HEK293 (cell line): ENCODE results near the gene SNX21.

ENCODE experiments used
- CTCF ChIA-PET: fragments of 350-600 bp; formaldehyde crosslinking; extraction: SDS; loops from one replicate; lab custom pipeline; 2021; ENCODE audit warnings: antibody characterized with exemption; lab: Yijun Ruan, JAX
- POLR2A ChIA-PET: fragments of 300-600 bp; formaldehyde crosslinking; extraction: SDS; loops from one replicate; lab custom pipeline; 2020; ENCODE audit warnings: antibody characterized with exemption, inconsistent platforms; lab: Yijun Ruan, JAX
- H3K27ac ChIP-seq: fragments of 200-500 bp; sonication (Bioruptor generic); 2 replicates; pipeline ENCODE4 v1.5.1; 2014; ENCODE audit warnings: low read depth, low read length, control low read depth, inconsistent platforms; ENCODE audit errors: extremely low read depth
- H3K36me3 ChIP-seq, 2 experiments: fragments of 200-500 bp in 1 of 2; sonication (Bioruptor generic) in 1 of 2; 1 replicate in 1 of 2; 2 replicates in 1 of 2; pipeline ENCODE4 v1.5.1; 2014 to 2017; ENCODE audit warnings: inconsistent platforms in 2 of 2, low read length in 2 of 2; ENCODE audit not compliant: control insufficient read depth in 2 of 2, insufficient read depth in 1 of 2
- H3K4me1 ChIP-seq: fragments of 200-500 bp; sonication (Bioruptor generic); 2 replicates; pipeline ENCODE4 v1.5.1; 2014; ENCODE audit warnings: mild to moderate bottlenecking, low read length, inconsistent platforms; ENCODE audit not compliant: control insufficient read depth, insufficient read depth
- H3K4me3 ChIP-seq: 2 replicates; pipeline ENCODE4 v1.5.1; 2011; ENCODE audit warnings: low read depth, mild to moderate bottlenecking, control low read depth, low read length, moderate library complexity
- H3K9me3 ChIP-seq: fragments of 200-500 bp; sonication (Bioruptor generic); 2 replicates; pipeline ENCODE4 v1.5.1; 2014; ENCODE audit warnings: low read depth, low read length, inconsistent platforms; ENCODE audit not compliant: control insufficient read depth, insufficient read depth
- BCL11B ChIP-seq: fragments of 450-650 bp; formaldehyde crosslinking; IDR thresholded peaks from 2 replicates; pipeline ENCODE4 v1.5.1; 2016; ENCODE audit warnings: low read depth, missing biosample characterization, missing genetic modification characterization
- GLIS2 ChIP-seq: fragments of 450-650 bp; formaldehyde crosslinking; IDR thresholded peaks from 2 replicates; pipeline ENCODE4 v1.5.1; 2016; ENCODE audit warnings: missing biosample characterization, missing genetic modification characterization
- HIC1 ChIP-seq: fragments of 450-650 bp; formaldehyde crosslinking; IDR thresholded peaks from 2 replicates; pipeline ENCODE4 v1.5.1; 2016; ENCODE audit warnings: missing biosample characterization, missing genetic modification characterization
- HOXA7 ChIP-seq: sonication (generic); formaldehyde crosslinking; IDR thresholded peaks from 2 replicates; pipeline ENCODE4 v1.8.1; 2022; ENCODE audit warnings: missing genetic modification reagents, borderline replicate concordance
- IKZF3 ChIP-seq: fragments of 450-650 bp; IDR thresholded peaks from 2 replicates; pipeline ENCODE4 v1.5.0; 2018; ENCODE audit warnings: missing biosample characterization, mild to moderate bottlenecking, missing genetic modification characterization, moderate library complexity
- KLF1 ChIP-seq: fragments of 450-650 bp; formaldehyde crosslinking; IDR thresholded peaks from 2 replicates; pipeline ENCODE4 v1.5.1; 2016; ENCODE audit warnings: missing biosample characterization, missing genetic modification characterization
- KLF16 ChIP-seq: fragments of 450-650 bp; formaldehyde crosslinking; IDR thresholded peaks from 2 replicates; pipeline ENCODE4 v1.5.1; 2017; ENCODE audit warnings: missing biosample characterization, missing genetic modification characterization
- KLF9 ChIP-seq: fragments of 450-650 bp; formaldehyde crosslinking; IDR thresholded peaks from 2 replicates; pipeline ENCODE4 v1.5.1; 2016; ENCODE audit warnings: missing biosample characterization, missing genetic modification characterization, low read depth
- PBX3 ChIP-seq: sonication (generic); formaldehyde crosslinking; IDR thresholded peaks from 2 replicates; pipeline ENCODE4 v1.8.1; 2022; ENCODE audit warnings: mild to moderate bottlenecking, moderate library complexity, missing genetic modification reagents
- SETDB1 ChIP-seq: IDR thresholded peaks from one replicate; pipeline ENCODE4 v1.6.1; 2017; ENCODE audit warnings: mild to moderate bottlenecking, low read length, moderate library complexity, mixed read lengths; ENCODE audit not compliant: insufficient read length
- SP2 ChIP-seq: fragments of 450-650 bp; formaldehyde crosslinking; IDR thresholded peaks from 2 replicates; pipeline ENCODE4 v1.5.1; 2016; ENCODE audit warnings: missing biosample characterization, missing genetic modification characterization
- YY1 ChIP-seq: fragments of 450-650 bp; formaldehyde crosslinking; IDR thresholded peaks from 2 replicates; pipeline ENCODE4 v1.5.1; 2018; ENCODE audit warnings: missing biosample characterization, missing genetic modification characterization
- ZBTB20 ChIP-seq: fragments of 450-650 bp; formaldehyde crosslinking; IDR thresholded peaks from 2 replicates; pipeline ENCODE4 v1.5.1; 2016; ENCODE audit warnings: missing biosample characterization, missing genetic modification characterization
- ZFHX2 ChIP-seq: fragments of 450-650 bp; formaldehyde crosslinking; conservative IDR thresholded peaks from 2 replicates; pipeline ENCODE4 v1.5.1; 2016; ENCODE audit warnings: missing biosample characterization, missing genetic modification characterization
- ZNF138 ChIP-seq: fragments of 450-650 bp; formaldehyde crosslinking; IDR thresholded peaks from 2 replicates; pipeline ENCODE4 v1.5.1; 2016; ENCODE audit warnings: missing biosample characterization, missing genetic modification characterization, borderline replicate concordance
- ZNF239 ChIP-seq: fragments of 450-650 bp; formaldehyde crosslinking; IDR thresholded peaks from 2 replicates; pipeline ENCODE4 v1.5.1; 2016; ENCODE audit warnings: missing biosample characterization, missing genetic modification characterization
- ZNF335 ChIP-seq: fragments of 450-650 bp; formaldehyde crosslinking; conservative IDR thresholded peaks from 2 replicates; pipeline ENCODE4 v1.5.1; 2016; ENCODE audit warnings: missing biosample characterization, missing genetic modification characterization
- ZNF518A ChIP-seq: fragments of 450-650 bp; formaldehyde crosslinking; conservative IDR thresholded peaks from 2 replicates; pipeline ENCODE4 v1.5.1; 2016; ENCODE audit warnings: low read depth, missing biosample characterization, missing genetic modification characterization

Gene SNX21

GRCh38 chr20:45812157-45813005 is 21.2 kb upstream of the SNX21 start, which contains the start of gene UBE2C (continued):
- TF ChIP-seq SETDB1 (peak; percentile 74), ZBTB20 (no peak), GLIS2 (tag by site-specific recombination) (peak; percentile 64), ZNF518A (tag by site-specific recombination) (0 out of 2 replicates have a peak, but pooled peaks have one; percentile 23), HOXA7 (CRISPR knock-in tag) (no peak), ZNF239 (tag by site-specific recombination) (no peak), KLF9 (tag by site-specific recombination) (peak; percentile 86), IKZF3 (tag by site-specific recombination) (peak; percentile 25; the same call in 1 of the 2 replicates), SP2 (tag by site-specific recombination) (peak; percentile 96), YY1 (tag by site-specific recombination) (0 out of 2 replicates have a peak, but pooled peaks have one; percentile 14), HIC1 (tag by site-specific recombination) (peak; percentile 54; the same call in 1 of the 2 replicates), ZNF335 (tag by site-specific recombination) (peak; percentile 75), KLF16 (tag by site-specific recombination) (peak; percentile 10), KLF1 (tag by site-specific recombination) (peak; percentile 41), ZNF138 (no peak), ZFHX2 (peak; percentile 35), PBX3 (CRISPR knock-in tag) (peak; percentile 92)

- Histone ChIP-seq H3K27ac (peak overlapping the region; percentile 88), H3K4me1 (peaks cover 7% of the 10 kb centered on the region; the same call in 1 of the 2 replicates), H3K36me3 (peaks cover 5 to 81% of the 10 kb centered on the region in 2 experiments; a peak in 2 of 3 replicates), H3K9me3 (no peaks in the 10 kb centered on the region), H3K4me3 (peak overlapping the region; percentile 88)
- POLR2A ChIA-PET = interaction anchor here (0.9 to 1.8 kb wide), 6 partner anchors 9 to 121 kb away, joined by 3 to 13 read pairs (median 4); partner anchors contain the start of genes PCIF1, SNX21 and ZSWIM1
- CTCF ChIA-PET = interaction anchor here (0.8 to 1.1 kb wide), 2 partner anchors 24 to 157 kb away, joined by 3 to 4 read pairs; no protein-coding TSS in a partner anchor
- TF ChIP-seq GLIS2 (tag by site-specific recombination) (0 out of 2 replicates have a peak, but pooled peaks have one; percentile 13), BCL11B (tag by site-specific recombination) (no peak), ZNF335 (tag by site-specific recombination) (peak; percentile 31; the same call in 1 of the 2 replicates)
These were observed 20.6 kb upstream of the SNX21 start for GRCh38 chr20:45813006-45813340.
